LoVo (cell line): Measurements from ENCODE around the gene CEL.

Experiments
- DNase-seq: peaks from one replicate; pipeline ENCODE4 v3.0.0-alpha.2; 2016; ENCODE audit warnings: low spot score

Gene CEL

DNA sequence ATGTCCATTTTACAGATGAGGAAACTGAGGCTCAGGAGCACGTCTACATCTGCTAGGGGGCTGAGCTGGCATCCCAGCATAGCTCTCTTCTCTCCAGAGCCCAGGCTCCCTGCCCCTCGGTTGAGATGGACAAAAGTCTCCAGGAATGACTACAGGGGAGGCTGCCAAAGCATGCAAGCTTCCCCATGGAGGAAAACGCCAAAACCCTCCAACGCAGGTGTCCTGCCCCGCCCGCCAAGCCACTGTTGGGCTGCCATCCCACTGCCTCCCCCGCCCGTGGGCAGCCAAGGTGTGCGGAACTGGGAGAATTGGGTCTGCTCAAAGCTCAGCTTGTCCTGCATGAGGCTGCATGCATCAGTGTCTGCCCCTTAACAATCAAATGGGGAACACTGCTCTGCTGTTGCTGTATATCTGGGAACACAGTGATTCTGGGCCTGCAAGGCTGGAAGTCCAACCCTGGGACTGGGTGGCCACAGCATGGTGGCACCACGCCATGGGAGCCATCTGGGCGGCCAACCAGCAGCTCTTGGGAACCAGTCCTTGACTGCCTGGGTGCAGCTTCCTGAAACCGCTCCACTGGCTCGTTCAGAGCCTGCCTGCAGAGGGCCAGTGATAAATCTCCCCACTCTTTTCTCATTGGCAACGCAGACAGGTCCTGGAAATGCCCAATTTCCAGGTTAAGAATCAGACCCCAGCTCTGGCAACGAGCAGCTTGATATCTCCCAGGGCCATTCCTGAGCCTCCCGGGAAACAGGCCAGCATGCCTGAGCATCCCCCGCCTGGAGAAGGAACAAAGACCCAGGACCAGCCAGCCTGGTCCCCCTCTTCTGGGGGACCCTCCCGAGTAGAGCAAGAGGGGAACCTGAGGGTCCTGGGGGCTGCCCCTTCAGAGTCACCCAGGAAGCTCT, 55.7 kb downstream of the CEL start:
- DNase-seq = no peak

DNA sequence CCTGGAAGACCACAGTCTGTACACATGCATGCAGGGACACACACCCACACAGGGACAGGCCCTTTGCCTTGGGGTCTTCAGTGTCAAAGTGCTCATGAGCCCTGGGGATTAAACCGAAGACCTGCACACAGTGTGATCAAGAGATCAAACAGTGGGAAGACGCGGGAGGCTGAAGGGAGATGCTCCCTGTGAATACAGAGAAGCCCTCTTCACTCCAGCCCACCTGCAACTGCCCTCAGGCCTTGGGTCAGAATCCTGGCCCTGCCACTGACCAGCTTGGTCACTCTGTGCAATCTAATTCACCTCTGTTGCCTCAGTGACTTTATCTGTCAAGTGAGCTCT, 56.4 kb downstream of the CEL start:
- no peak for DNase-seq

DNA sequence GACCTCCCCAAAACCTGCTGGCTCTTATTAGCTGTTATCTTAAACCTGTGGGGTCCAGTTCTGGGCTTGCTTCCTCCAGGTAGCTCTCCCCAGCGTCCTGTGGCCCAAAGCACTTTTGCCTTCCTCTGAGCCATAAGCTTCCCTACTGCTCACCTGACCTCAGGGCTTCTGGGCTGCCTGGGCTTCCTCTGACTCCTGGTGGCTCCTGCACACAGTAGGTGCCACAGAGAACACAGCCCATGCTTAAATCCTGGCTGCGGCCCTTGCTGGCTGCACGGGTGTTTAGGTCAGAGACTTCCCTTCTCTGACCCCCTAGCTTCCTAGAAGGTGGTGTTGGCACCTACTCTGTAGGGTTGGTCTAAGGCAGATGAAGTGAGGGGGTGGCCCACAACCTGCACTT, 56.8 kb downstream of the CEL start:
- DNase-seq = no peak

DNA sequence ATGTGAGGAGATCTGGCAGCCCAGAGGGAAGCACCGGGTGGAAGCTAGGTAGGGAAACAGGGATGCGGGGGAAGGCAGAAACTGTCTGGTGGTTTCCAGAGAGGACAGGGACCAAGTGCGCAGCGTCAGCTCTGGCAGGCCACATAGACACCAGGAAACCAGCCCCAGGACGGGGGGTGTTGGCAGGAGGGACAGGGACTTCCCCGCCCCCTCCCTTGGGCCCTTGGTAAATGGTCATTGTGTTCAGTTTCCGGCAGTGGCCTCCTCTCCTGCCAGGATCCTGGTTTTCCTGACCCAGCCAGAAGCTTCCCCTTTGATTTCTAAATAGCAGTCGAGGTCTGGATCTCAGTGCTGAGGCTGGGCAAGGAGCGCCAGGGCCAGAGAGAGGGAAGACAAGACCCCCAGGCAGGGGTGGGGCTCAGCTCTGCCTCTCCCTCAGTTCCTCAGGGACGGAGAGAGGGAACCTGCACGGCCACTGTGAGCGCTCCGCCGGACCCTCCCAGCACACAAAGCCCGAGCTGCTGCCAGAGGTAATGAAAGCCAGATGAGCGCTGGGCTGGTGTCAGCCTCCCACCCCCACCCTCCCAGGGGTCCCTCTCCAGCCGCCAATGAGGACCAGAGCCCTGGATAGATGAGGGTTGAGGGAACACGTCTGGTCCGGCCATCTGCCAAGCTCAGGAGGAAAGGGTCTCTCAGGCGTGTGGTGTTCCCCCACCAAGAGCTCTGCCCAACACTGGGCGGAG, 57.5 kb downstream of the CEL start:
- no peak for DNase-seq

DNA sequence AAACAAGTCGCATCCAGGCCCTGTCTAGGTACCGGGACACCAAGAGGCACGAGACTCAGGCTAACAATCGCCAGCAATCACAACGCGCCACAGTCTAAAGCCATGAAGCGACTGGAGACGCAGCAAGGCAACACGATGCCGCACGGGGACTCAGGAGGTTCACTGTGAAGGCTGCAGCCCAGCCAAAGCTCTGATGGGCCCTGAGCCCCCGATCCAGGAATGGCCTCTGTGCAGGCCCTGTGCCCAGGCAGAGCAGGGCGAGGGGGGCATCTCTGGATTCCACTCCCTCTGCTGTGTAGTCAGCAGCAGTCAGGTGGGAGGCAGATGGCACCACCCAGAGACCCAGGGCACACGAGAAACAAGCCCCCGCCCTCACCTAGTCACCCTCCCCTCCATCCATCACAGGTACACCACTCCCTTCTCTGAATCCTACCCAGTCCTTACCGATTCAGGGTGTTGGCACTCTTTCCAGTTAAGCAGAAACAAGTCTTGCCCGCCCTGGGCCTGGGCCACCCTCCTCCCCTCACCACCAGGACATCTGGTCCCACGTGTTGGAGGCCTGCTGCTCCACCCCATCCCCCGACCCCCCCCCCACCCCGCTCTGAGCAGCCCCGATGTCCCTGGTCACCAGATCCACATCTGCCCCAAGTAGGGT, 58.2 kb downstream of the CEL start:
- DNase-seq = no peak

DNA sequence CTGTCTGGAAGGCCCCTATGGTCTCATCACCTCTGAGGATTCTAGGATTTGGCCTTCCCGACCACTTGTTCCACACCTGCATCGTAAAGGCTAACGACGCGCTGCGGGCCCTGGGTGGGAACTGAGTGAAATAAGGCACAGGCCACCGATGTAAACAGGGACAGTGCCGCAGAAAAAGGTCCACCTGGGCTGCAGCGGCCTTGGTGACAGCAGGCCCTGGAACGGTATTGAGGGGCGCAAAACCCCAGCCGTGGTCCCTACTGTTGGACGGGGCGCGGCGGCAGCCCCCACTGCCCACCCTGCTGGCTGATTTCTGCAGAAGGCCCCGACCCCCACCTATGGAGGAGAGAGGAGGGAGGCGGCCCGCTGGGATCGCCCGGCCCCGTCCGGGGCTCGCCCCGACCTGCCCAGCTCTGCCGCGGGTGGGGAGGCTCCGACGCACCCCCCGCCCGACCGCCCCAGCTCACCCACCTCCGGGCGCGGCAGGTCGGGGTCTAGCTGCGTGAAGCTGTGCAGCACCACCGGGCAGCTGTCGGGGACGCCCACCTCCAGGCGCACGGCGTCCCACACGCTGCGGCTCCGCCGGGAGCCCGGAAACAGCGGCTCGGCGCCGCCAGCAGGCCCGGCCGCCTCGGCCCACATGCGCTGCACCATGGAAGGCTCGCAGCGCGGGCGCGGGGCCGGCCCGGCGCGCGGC, 58.9 kb downstream of the CEL start:
- DNase-seq = no peak
